GM15510 (cell line): ENCODE results near the gene PPP1R12B.

Experiments
- POLR2A ChIP-seq: IDR thresholded peaks from 3 replicates; pipeline ENCODE4 v1.6.1; 2011; ENCODE audit warnings: borderline replicate concordance; ENCODE audit not compliant: insufficient read length; ENCODE audit errors: extremely low read depth

Gene PPP1R12B

DNA sequence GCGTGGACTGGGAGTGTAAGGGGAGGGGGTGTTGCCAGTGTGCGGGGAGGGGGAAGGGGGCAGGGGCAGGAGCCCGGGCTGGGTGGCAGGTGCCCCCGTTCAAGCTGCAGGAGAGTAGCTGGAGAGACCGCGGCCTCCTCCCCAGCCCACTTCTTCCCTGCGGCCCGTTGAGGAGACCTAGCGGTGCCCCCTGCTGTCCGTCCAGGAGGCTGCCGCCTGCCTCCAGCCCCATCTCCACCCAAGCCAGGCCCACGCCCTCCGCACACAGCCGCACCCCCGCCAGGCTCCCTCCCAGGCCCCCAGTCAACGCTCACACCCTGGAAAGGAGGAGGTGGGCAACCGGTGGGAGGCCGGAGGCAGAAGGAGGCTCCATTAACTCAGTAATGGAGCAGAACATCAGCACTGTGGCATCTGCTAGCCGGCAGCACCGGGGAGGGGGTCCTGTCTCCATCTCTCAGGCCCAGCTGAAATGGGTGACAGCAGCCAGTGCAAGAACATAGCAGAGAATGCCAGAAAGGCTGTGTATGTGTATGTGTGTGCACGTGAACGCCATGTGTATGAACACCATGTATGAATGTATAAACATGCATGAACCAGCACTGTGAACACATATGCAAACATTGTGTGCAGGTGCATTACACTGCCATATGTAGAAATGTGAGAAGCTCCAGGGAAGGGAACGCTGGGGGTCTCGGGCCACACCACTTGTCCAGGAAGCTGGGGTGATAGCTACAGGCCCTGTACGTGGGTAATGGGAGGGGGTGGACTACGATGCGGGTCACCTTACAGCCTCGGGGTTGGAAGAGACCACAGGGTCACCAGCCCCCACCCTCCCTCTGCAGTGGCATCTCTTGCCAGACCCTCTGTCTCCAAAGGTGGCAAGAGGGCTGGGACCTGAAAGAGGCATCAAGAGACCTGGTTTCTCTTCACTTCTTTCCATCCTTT is 277.2 kb downstream of the PPP1R12B start:
- no peak for TF ChIP-seq POLR2A

DNA sequence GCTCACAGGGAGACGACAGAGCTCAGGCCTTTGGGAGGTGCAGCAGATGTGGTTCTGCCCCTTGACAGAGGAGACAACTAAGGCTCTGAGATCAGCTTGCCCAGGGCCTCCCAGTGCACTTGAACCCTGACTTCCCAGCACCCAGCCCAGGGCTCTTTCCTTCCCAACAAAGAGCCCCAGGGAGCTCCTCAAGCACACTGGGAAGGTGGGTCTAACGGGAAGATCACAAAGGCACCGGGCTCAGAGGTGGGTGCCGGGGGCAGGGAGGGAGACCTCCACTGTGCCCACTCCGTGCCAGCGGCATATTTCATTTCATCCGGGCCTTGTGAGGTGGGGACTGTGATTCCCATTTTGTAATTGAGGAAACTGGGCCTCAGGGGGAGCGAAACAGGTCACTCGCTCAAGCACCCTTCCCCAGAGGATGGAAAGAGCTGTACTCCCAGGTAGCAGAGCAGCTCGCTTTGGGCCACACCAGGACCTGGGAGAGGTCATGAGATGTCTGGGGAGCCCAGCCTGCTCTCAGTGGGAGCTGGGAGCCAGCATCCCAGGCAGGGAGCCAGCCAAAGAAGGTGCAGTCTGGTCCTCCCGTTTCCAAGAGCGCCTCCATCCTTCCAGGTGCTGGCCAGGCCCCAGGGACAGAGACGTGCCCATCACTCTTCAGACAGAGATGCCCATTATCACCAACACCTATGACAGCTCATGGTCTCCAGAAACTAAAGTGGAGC is 279.5 kb downstream of the PPP1R12B start:
- TF ChIP-seq POLR2A: no peak

DNA sequence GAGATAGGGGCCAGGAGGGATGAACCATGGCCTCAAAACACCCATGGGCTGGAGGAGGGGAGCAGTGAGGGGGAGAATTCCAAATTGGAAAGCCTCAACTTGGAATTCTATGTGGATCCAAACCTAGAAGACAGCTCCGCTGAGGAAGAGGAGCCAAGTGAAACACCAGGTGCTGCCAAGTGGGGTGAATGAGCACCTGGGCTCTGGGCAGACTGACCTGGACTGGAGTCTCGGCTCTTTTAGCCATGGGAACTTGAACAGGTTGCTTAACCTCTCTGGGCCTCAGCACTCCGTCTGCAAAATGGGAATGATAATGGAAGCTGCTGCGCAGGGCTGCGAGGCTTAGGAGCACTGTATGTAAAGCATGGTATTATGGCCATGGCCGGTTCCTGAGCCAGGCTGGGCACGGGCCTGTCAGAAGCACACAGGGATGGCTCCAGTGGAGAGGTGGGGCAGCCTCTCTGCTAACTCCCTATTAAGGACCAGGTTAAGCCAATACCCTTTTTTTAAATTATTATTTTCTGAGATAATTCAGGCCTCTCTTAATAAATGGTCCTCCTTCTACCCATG is 280.2 kb downstream of the PPP1R12B start:
- no peak for TF ChIP-seq POLR2A

- TF ChIP-seq POLR2A: no peak
Measured at GRCh38 chr1:202630541-202630940, 282.0 kb downstream of the PPP1R12B start.

- TF ChIP-seq POLR2A: no peak
Measured at GRCh38 chr1:202631076-202631923, 282.8 kb downstream of the PPP1R12B start.

- no peak for TF ChIP-seq POLR2A
Measured at GRCh38 chr1:202632241-202632640, 283.7 kb downstream of the PPP1R12B start.

- no peak for TF ChIP-seq POLR2A
Measured at GRCh38 chr1:202638019-202638700, 289.7 kb downstream of the PPP1R12B start.

DNA sequence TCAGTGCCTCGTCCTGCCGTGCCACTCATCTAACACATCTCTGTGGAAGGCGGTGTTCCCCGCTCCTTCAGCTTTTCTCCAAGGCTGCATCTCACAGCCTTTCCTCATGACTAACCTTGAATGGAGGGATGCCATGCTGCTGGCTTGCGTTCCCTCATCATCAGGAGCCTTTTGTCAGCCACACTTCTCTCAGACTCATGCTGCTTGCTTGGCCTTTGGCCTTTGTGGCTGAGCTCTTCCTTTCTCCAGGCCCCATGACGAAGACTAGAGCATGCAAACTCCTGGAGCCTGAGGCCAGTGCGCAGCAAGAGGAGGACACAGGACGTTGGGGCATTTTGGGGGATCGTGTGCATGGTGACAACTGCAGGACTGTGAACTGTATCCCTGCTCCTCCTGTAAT is 291.0 kb downstream of the PPP1R12B start:
- TF ChIP-seq POLR2A: no peak

DNA sequence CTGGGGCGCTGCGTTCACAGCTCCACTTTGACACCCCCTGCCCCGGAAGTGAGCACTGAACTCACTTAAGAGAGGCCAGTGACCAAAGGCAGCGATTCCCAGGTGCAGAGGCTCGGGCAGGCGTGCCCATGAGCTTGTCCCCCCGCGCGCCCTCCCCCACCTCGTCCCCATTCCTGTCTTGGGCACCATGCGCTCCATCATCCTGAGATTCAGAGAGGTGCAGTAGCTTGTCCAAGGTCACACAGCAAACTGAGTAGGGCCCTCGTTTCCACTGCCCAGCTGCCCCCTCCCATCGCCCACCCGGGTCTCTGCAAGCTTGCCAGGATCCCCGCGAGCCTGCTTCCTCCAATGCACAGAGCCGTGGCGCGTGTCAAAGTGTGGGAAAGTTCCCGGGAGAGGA is 293.7 kb downstream of the PPP1R12B start:
- TF ChIP-seq POLR2A: no peak
